ENCODE results near the gene PALS2.

PALS2 gene

DNA sequence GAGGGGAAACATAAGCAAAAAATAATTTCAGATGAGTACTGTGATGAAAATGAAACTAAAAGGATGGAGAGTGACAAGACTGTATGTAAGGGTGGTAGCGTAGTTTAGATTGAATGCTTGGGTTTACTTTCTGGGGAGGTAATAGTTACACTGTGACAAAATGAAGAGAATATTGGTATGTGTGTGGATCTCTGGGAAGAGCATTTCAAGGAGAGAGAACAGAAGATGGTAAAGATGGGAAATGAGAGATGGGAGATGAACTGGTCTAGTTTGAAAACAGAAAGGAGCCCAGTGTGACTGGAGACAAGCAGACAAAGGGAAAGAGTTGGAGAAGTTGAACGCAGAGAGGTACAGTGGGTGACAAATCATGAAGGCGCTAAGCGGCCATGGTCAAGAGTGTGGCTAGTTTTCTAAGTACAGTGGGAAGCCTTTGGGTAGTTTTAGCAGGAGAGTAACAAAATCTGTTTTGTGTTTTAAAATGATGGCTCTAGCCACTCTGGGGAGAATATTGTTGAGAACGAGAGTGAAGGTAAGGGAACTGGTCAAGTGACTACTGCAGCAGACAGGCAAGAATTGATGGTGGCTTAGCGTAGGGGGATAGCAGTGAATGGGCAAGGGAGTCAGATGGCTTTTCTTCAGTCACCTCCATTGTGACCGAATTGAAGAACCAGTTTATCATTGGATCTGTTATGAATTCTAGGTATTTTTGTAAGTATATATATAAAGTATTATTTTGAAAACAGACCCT is 22.6 kb downstream of the PALS2 start:
- no peak for DNase-seq

DNA sequence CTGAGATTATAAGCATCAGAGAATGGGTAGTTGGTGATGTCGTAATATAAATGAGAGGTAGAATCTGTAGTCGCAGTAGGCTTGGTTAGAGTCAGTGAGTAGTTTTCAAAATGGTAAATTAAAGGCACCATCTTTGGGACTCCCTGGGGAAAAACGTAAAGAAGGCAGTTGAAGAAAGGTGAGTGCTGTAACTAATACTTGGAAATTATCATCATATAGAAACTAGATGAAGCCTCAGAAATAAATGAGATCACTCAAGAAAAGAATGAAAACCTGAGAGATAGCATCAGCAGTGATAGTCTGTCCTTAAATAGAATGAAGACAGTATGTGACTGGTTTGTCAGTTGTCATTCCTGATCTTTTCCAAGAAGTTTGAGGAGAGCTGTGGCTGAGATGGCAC is 23.8 kb downstream of the PALS2 start:
- no peak for DNase-seq

DNA sequence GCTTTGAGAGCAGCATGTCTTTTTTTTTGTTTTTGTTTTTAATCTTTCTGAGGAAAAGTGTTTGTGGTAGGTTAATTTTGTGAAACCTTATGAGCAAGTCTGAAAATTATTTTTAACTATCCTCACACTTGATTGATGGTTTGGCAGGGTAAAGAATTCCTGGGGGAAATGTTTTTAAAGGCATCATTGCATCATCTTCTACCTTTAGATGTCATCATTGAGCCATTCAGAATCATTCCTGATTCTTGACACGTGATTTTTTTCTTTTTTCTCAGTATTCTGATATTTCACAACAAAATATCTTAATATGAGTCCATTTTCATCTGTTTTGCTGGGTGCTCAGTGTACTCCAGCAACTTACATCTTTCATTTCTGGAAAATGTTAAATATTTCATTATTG is 28.3 kb downstream of the PALS2 start:
- no peak for DNase-seq

DNA sequence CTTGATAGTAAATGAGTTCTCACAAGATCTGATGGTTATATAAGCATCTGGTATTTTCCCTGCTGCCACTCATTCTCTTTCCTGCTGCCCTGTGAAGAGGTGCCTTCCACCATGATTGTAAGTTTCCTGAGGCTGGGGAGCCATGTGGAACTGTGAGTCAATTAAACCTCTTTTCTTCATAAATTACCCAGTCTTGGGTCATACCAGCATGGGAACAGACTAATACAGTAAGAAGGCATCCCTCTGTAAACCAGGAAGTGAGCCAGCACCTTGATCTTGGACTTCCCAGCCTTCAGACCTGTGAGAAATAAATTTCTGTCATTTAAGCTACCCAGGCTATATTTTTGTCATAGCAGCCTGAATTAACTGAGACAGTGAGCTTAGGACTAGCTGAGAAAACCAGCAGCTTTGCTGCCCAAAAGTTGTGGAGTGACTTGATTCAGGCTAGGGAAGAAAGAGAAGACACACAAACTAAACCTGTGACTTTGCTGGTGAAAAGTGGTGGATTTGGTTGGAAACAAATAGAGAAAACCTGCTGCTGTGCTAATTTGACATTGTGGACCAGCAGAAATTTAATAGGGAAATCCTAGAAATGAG is 29.7 kb downstream of the PALS2 start:
- no peak for DNase-seq

DNA sequence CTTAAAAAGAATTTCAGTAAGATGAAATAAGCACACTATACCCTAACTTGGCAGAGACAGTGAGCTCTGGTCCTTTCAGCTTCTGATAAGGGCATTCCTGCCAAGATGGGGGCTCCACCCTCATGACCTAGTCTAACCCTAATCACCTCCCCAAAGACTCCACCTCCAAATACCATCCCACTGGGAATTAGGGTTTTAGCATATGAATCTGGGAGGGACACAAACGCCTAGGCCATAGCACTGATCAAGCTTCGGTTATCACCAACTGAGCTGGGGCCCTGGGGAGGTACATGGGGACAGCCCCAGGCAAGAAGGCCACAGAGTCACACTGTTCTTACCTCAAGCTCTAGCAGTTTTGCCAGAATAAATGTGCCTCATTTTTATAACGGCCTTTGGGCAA is 31.4 kb downstream of the PALS2 start:
- no peak for DNase-seq

DNA sequence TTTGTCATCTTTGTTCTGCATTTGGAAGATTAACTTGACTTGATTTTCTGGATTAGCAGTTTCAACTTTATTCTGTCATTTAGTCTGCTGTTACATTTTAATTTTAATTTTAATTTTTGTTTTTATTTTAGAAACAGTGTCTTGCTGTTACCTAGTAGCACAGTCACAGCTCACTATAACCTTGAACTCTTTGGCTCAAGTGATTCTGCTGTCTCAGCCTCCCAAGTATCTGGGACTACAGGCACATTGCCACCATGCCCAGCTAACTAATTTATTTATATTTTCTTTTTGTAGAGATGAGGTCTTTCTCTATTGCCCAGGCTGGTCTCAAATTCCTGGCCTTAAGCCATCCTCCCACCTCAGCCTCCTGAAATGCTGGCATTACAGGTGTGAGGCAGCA is 35.3 kb downstream of the PALS2 start:
- DNase-seq, result no peak

DNA sequence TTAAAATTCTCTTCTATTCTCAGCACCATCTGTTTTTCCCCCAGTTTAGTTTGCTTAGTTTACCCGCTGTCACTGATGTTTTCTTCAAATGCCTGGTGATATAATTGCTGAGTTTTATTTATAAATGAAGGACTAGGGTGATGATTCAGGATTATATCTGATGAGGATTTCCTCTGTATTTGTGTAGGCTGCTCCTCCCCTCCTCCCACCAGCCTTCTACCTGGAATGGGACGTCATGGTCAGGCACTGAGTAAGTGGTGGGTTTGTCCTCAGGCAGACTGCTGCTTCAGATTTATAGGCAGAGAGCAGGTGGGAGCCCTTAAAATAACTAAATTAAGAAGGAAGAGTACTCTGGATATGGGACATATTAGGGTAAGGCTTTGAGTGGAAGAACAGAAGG is 35.8 kb downstream of the PALS2 start:
- DNase-seq, result no peak

DNA sequence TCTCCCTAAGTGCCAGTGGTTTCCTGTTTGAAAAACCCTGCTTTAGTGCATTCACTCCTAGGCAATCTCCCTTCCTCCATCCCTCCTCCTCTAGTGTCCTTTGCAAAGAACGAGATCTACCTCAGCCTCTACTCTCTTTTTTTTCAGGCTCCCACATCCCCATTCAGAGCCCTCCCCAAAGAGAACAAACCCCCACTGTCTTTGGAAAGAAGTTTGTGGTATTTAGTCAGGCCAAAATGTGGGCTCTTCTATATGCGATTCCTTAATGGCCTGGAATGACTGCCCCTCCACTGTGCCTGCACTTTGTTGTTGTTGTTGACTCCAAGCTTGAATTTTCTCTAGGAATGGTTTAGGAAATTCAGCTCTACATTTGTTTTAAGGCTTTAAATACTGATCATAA is 36.3 kb downstream of the PALS2 start:
- DNase-seq, result no peak

DNA sequence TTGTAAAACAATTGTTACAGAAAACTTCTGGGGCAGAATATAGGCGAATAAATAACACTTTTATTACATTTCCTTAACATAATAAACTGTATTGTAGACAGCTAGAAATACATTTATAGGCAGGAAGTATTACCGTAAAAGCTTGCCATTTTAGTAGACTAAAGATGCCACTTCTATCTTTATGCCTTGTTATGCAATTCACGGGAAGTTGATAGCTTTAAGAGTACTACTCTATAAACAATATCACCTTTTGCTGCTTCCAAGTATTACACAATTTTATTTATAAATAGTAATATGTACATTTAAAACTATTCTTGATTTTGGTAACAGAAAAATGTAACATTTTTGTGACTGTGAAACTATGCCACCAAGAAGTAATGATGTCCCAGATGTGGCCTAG is 37.9 kb downstream of the PALS2 start:
- DNase-seq, result no peak

DNA sequence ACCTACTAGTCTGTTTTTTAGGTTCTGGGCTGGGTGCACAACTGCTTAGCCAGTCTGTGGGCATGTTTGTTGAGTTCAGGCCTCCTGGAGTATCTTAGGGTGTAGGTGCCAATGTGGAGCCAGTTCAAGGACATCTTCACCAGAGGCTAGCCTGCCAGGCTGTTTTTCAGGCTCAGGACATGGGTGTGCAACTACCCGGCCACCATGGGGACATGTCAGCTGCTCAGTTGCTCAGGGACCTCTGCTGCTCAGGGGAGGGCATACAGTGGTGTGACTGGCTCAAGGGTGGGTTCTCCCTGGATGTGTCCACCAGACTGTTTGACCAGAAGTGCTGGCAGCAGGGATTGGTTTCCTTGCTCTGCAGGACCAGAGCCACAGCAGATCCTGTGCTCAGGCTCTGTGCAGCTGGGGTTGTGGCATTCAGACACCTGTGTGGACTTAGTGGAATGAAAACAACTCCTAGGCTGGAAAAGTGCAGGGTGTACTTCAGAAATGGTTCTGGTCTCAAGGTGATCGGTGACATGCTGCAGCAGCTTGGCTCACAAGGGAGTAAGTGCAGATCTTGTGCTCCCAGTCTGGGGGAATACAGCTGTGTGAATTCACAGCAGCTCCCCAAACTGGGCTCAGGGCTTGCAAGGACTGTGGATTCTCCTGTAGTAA is 44.8 kb downstream of the PALS2 start:
- no peak for DNase-seq

DNA sequence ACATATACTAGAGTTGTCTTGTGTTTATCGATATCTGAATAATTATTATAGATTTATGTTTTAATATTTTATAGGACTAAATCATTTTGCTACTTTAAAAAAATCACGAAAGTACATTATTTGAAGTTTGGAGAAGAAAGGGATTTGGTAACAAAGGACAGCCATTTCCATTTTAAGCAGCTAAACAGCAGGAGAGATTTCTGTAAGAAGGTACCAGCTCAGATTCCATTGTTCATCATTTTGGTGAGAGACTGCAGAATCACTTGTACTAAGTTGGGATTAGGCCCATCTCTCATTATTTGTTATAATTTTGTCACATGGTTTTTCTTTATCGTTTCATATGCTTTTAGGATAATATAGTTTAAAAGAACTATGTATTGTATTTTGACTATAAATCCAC is 46.7 kb downstream of the PALS2 start:
- DNase-seq, result no peak

DNA sequence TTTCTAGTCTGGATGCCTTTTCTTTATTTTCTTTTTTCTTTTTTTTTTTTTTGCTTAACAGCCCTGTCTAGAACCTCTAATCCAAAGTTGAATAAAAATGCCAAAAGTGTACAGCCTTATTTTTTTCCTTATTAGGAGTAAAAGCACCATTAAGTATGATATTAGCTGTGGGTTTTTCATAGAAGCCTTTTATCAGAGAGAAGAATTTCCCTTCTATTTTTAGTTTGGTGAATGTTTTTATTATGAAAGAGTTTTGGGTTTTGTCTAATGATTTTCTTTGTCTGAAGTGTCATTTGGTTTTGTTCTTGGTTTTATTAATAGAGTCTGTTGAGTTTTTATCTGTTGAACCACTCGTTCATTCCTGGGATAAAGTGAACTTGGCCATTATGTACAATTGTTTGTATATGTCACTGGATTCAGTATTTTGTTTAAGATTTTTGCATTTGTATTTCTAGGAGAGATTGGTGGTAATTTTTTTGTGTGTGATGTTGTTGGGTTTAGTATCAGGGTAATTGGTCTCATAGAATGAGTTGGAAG is 49.5 kb downstream of the PALS2 start:
- DNase-seq, result no peak

Measured in activated CD4-positive, alpha-beta T cell treated with anti-CD3 and anti-CD28 coated beads, Interleukin-2, amount 50 U/mL, for 4 hours (primary cell).